GM21529 (cell line): ENCODE measurements around the gene IL31RA.

ENCODE experiments used
- ATAC-seq: cut with Tn5 transposase; IDR thresholded peaks from one replicate; pipeline ENCODE4 v1.9.1; 2021; ENCODE audit not compliant: unreplicated experiment

The IL31RA gene

GRCh38 chr5:55900068-55900467 lies 48.9 kb downstream of the IL31RA start:
- ATAC-seq, result no peak

- ATAC-seq, result no peak
These were observed 49.6 kb downstream of the IL31RA start for GRCh38 chr5:55900776-55901175.

- no peak for ATAC-seq
These were observed 51.5 kb downstream of the IL31RA start for GRCh38 chr5:55902696-55903095.

GRCh38 chr5:55903121-55903701 lies 52.1 kb downstream of the IL31RA start:
- peak; percentile 90 for ATAC-seq

- ATAC-seq, result no peak
These were observed 53.0 kb downstream of the IL31RA start for GRCh38 chr5:55904152-55904551.

- ATAC-seq, result no peak
These were observed 54.1 kb downstream of the IL31RA start for GRCh38 chr5:55905251-55905650.

GRCh38 chr5:55907927-55908326 lies 56.8 kb downstream of the IL31RA start:
- no peak for ATAC-seq

- ATAC-seq, result no peak
These were observed 57.6 kb downstream of the IL31RA start for GRCh38 chr5:55908804-55909203.

GRCh38 chr5:55911784-55912653 lies 60.9 kb downstream of the IL31RA start:
- no peak for ATAC-seq

GRCh38 chr5:55913466-55914413 lies 62.6 kb downstream of the IL31RA start:
- peak; percentile 93 for ATAC-seq

- ATAC-seq, result no peak
These were observed 63.8 kb downstream of the IL31RA start for GRCh38 chr5:55914971-55915370.

GRCh38 chr5:55915783-55916182 lies 64.6 kb downstream of the IL31RA start:
- ATAC-seq, result no peak

GRCh38 chr5:55916986-55917385 lies 65.8 kb downstream of the IL31RA start:
- no peak for ATAC-seq

GRCh38 chr5:55917402-55918086 lies 66.4 kb downstream of the IL31RA start:
- no peak for ATAC-seq

GRCh38 chr5:55918087-55919035 lies 67.2 kb downstream of the IL31RA start:
- no peak for ATAC-seq

- no peak for ATAC-seq
These were observed 68.5 kb downstream of the IL31RA start for GRCh38 chr5:55919625-55920024.

GRCh38 chr5:55920784-55921183 lies 69.6 kb downstream of the IL31RA start:
- ATAC-seq, result no peak

- no peak for ATAC-seq
These were observed 70.5 kb downstream of the IL31RA start for GRCh38 chr5:55921617-55922016.

- no peak for ATAC-seq
These were observed 72.1 kb downstream of the IL31RA start for GRCh38 chr5:55923177-55923771.
